ENCODE measurements around the gene GRK7.

DNA sequence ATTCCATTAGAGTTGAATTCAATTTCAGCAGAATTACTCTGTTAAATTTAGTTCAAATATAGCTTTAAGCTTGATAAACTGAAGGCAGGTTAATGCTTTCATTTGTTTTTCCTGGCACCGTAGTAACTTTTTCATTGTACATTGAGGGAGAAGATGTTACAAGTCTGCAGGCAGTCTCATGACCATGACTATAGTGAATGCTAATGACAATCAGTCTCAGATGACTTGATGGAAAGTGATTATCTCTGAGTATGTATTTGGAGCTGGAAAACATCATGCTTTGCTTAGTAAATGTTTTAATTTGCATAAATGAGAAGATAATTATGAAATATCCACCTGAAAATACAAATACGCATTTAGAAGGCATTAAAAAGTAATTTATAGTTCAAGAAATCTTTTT, 41.1 kb upstream of the GRK7 start:
- TF ChIP-seq POLR2A (IDR thresholded peaks at IDR 0.05; ENCODE audit: low read length), result no peak
- TF ChIP-seq GATA1 (IDR thresholded peaks at IDR 0.05; ENCODE audit: low read depth, low read length), result no peak

Data from erythroblast (primary cell).